K562 (cell line): ENCODE results near the gene ACSS1. TPM values are rescaled to one million over a fixed set of nuclear protein-coding genes. Genes with fewer than 3 reads are reported as not detected.

Source experiments
- ATAC-seq: fragments of 200-7000 bp; cut with Tn5 transposase; 3 replicates; pipeline ENCODE4 v1.9.1; 2020; ENCODE audit warnings: moderate library complexity
- BruUV-seq: library from RNA; stranded (reverse); fragments of 400-500 nt; replicated peaks from 2 replicates; lab custom pipeline; 2021; lab: Mats Ljungman, UMichigan
- CTCF ChIA-PET: fragments of 300-600 bp; formaldehyde crosslinking; extraction: SDS; loops from one replicate; lab custom pipeline; 2021; ENCODE audit warnings: low intra/inter-chr PET ratio; lab: Yijun Ruan, JAX
- POLR2A ChIA-PET: fragments of 300-600, 350-650 bp; sonication (Branson Sonifier 250); formaldehyde crosslinking; extraction: SDS; loops from one replicate; lab custom pipeline; 2021; ENCODE audit warnings: antibody characterized with exemption, inconsistent platforms; lab: Yijun Ruan, JAX
- DNase-seq, 4 experiments: peaks; one replicate each; pipeline versions ENCODE4 v3.0.0 to v3.0.0-alpha.2; 2011 to 2018; ENCODE audit warnings: low spot score in 3 of 4, mixed read lengths in 3 of 4; ENCODE audit errors: extremely low read depth in 1 of 4
- FAIRE-seq: peaks from 2 replicates; lab custom pipeline; 2011; peaks lifted over from hg19 to GRCh38; lab: Jason Lieb, UNC
- H2AFZ ChIP-seq: 2 replicates; pipeline ENCODE4 v1.6.0; 2011; ENCODE audit warnings: low read depth, low read length, control low read depth, inconsistent platforms
- H3K27ac ChIP-seq: fragments of 200-600 bp; 3 replicates; pipeline ENCODE4 v1.8.0; 2011; ENCODE audit warnings: low read depth, mild to moderate bottlenecking, control low read depth, inconsistent platforms, low read length, moderate library complexity, mixed read lengths; ENCODE audit errors: extremely low read depth
- H3K27me3 ChIP-seq, 2 experiments: fragments of 300-600 bp in 1 of 2; 2 replicates in 1 of 2; 3 replicates in 1 of 2; pipeline versions ENCODE4 v1.6.0 to v1.8.0; 2011; ENCODE audit warnings: inconsistent platforms in 2 of 2, low read length in 2 of 2, mild to moderate bottlenecking in 1 of 2, mixed read lengths in 1 of 2, moderate library complexity in 1 of 2; ENCODE audit not compliant: control insufficient read depth in 2 of 2, insufficient read depth in 2 of 2
- H3K36me3 ChIP-seq: fragments of 300-600 bp; 3 replicates; pipeline ENCODE4 v1.8.0; 2011; ENCODE audit warnings: mild to moderate bottlenecking, low read length, inconsistent platforms; ENCODE audit not compliant: control insufficient read depth, insufficient read depth
- H3K4me1 ChIP-seq, 2 experiments: fragments of 200-600 bp in 1 of 2; replicated peaks in 1 of 2; 2 replicates in 1 of 2; 3 replicates in 1 of 2; pipeline versions ENCODE4 v1.5.1 to v1.8.0; 2011; ENCODE audit warnings: inconsistent platforms in 2 of 2, low read length in 2 of 2, mild to moderate bottlenecking in 1 of 2, mixed read lengths in 1 of 2, moderate library complexity in 1 of 2; ENCODE audit not compliant: control insufficient read depth in 2 of 2, insufficient read depth in 2 of 2
- H3K4me2 ChIP-seq: 2 replicates; pipeline ENCODE4 v1.6.1; 2011; ENCODE audit warnings: low read length, control low read depth, inconsistent platforms, mixed read lengths; ENCODE audit not compliant: insufficient read depth
- H3K4me3 ChIP-seq: fragments of 200-600 bp; sonication (generic), shearing (Covaris generic); 2 replicates; pipeline ENCODE4 v1.5.1; 2016; ENCODE audit warnings: control low read depth, inconsistent platforms
- H3K79me2 ChIP-seq: fragments of 200-600 bp; 3 replicates; pipeline ENCODE4 v1.8.0; 2011; ENCODE audit warnings: low read length, inconsistent platforms; ENCODE audit not compliant: control insufficient read depth, insufficient read depth
- H3K9ac ChIP-seq, 2 experiments: 2 replicates each; pipeline versions ENCODE4 v1.6.0 to v1.6.1; 2011; ENCODE audit warnings: low read depth in 2 of 2, low read length in 2 of 2, control low read depth in 1 of 2, inconsistent platforms in 1 of 2, mild to moderate bottlenecking in 1 of 2, mixed read lengths in 1 of 2; ENCODE audit not compliant: insufficient read depth in 1 of 2
- H3K9me1 ChIP-seq: one replicate; pipeline ENCODE4 v1.6.0; 2011; ENCODE audit warnings: inconsistent platforms, mild to moderate bottlenecking, low read length, moderate library complexity; ENCODE audit not compliant: control insufficient read depth, insufficient read depth
- H3K9me3 ChIP-seq: replicated peaks from 2 replicates; pipeline ENCODE4 v1.5.1; 2011; ENCODE audit warnings: low read depth, low read length, inconsistent platforms; ENCODE audit not compliant: control insufficient read depth, insufficient read depth
- H4K20me1 ChIP-seq: replicated peaks from 2 replicates; pipeline ENCODE4 v1.6.1; 2011; ENCODE audit warnings: low read length, inconsistent platforms, mixed read lengths; ENCODE audit not compliant: control insufficient read depth, insufficient read depth
- ARID1B ChIP-seq: fragments of 450-650 bp; IDR thresholded peaks from 2 replicates; pipeline ENCODE4 v1.6.1; 2016; ENCODE audit warnings: antibody characterized with exemption, mild to moderate bottlenecking, inconsistent platforms
- ARID2 ChIP-seq: fragments of 450-650 bp; IDR thresholded peaks from 2 replicates; pipeline ENCODE4 v1.6.1; 2017; ENCODE audit warnings: antibody characterized with exemption, mild to moderate bottlenecking
- FOXJ3 ChIP-seq: sonication (generic); formaldehyde crosslinking; IDR thresholded peaks from 2 replicates; pipeline ENCODE4 v1.4.0; 2020; ENCODE audit warnings: mild to moderate bottlenecking, missing genetic modification reagents
- MCM3 ChIP-seq: fragments of 450-650 bp; IDR thresholded peaks from 2 replicates; pipeline ENCODE4 v1.6.1; 2016
- RAD21 ChIP-seq, 2 experiments: fragments of 250-450 bp in 1 of 2; fragments of 450-650 bp in 1 of 2; sonication (Bioruptor Pico) in 1 of 2; formaldehyde crosslinking in 1 of 2; IDR thresholded peaks in 1 of 2; conservative IDR thresholded peaks in 1 of 2; 2 replicates each; pipeline versions ENCODE4 v1.4.0 to v1.8.0; 2020 to 2022; ENCODE audit warnings: mild to moderate bottlenecking in 2 of 2, moderate library complexity in 1 of 2
- TAL1 ChIP-seq: fragments of 450-650 bp; IDR thresholded peaks from 2 replicates; pipeline ENCODE4 v1.6.1; 2016; ENCODE audit warnings: mild to moderate bottlenecking
- TEAD4 ChIP-seq, 2 experiments: sonication (generic) in 1 of 2; formaldehyde crosslinking in 1 of 2; IDR thresholded peaks; 2 replicates each; pipeline versions ENCODE4 v1.6.1 to v1.8.0; 2012 to 2022; ENCODE audit warnings: borderline replicate concordance in 1 of 2, inconsistent platforms in 1 of 2, low read length in 1 of 2, mild to moderate bottlenecking in 1 of 2, missing genetic modification reagents in 1 of 2
- TGIF2 ChIP-seq: sonication (generic); formaldehyde crosslinking; IDR thresholded peaks from 2 replicates; pipeline ENCODE4 v1.8.1; 2022; ENCODE audit warnings: mild to moderate bottlenecking, missing genetic modification reagents, moderate library complexity
- THRAP3 ChIP-seq: fragments of 450-650 bp; IDR thresholded peaks from 2 replicates; pipeline ENCODE4 v1.6.1; 2016; ENCODE audit warnings: mild to moderate bottlenecking, inconsistent platforms, borderline replicate concordance
- ZNF354B ChIP-seq: fragments of 250-450 bp; sonication (Bioruptor Pico); IDR thresholded peaks from 2 replicates; pipeline ENCODE4 v1.4.0; 2020
- ZNF589 ChIP-seq: fragments of 200-800 bp; sonication (Bioruptor generic); IDR thresholded peaks from 2 replicates; pipeline ENCODE4 v1.6.1; 2016; ENCODE audit warnings: low read depth, missing genetic modification characterization, missing compliant biosample characterization
- ZNF707 ChIP-seq: fragments of 250-450 bp; sonication (Bioruptor Pico); conservative IDR thresholded peaks from 2 replicates; pipeline ENCODE4 v1.8.0; 2022; ENCODE audit warnings: inconsistent platforms, mild to moderate bottlenecking, moderate library complexity
- WGBS: fragments of 100-300 bp; shearing (Covaris generic); methylation state at CpG from one replicate; pipeline ENCODE4 v1.1.6; 2016; ENCODE audit warnings: low coverage, mixed read lengths; ENCODE audit not compliant: insufficient coverage; ENCODE audit errors: missing lambda C conversion rate; 5-methylcytosine and 5-hydroxymethylcytosine counted together
- in situ Hi-C: fragments of 300-500 bp; cut with MboI; formaldehyde crosslinking; loops from 4 replicates; pipeline ENCODE4 v1.15.0; 2018; ENCODE audit warnings: inconsistent platforms, mixed read lengths
- intact Hi-C: fragments of 100-400 bp; cut with micrococcal nuclease; formaldehyde crosslinking; loops from 2 replicates; pipeline ENCODE4 v1.14.2; 2022
- polyA plus RNA-seq, 8 experiments: library from polyadenylated mRNA; depleted of rRNA in 4 of 8; stranded (reverse) in 5 of 8; unstranded in 3 of 8; fragments of >200 nt; fragmentation: Nextera tagmentation in 2 of 8; fragmentation: Illumina TruSeq in 1 of 8; extraction: Ambion mirVana in 2 of 8; extraction: Trizol in 1 of 8; gene quantifications; 2 replicates each; pipeline versions ENCODE4 v1.2.1 to v1.2.3, GENCODE V29; 2011 to 2014; ENCODE audit warnings: inconsistent platforms in 1 of 8, missing spikeins in 1 of 8
- total RNA-seq, 7 experiments: library from RNA; depleted of rRNA in 6 of 7; stranded (reverse); fragments of >200 nt in 6 of 7; fragmentation: Illumina TruSeq in 2 of 7; extraction: Trizol in 2 of 7; gene quantifications; 2 replicates each; pipeline versions ENCODE4 v1.2.1 to v1.2.3, GENCODE V29; 2011 to 2021; ENCODE audit warnings: low replicate concordance in 1 of 7
- TF ChIP-seq, protein P1 (sequence below): sonication (generic); formaldehyde crosslinking; IDR thresholded peaks from 2 replicates; pipeline ENCODE4 v1.8.0; 2022; ENCODE audit warnings: mild to moderate bottlenecking, missing genetic modification reagents
- TF ChIP-seq, protein P2 (sequence below): fragments of 250-450 bp; sonication (Bioruptor Pico); IDR thresholded peaks from 2 replicates; pipeline ENCODE4 v1.8.0; 2021; ENCODE audit warnings: moderate library complexity, mild to moderate bottlenecking, inconsistent platforms

The ACSS1 gene
- total and polyA plus RNA-seq, 9 of the 15 experiments (the other 6 are each of a cell fraction or from before 2014, with no cell fraction given): 0.07 to 2.1 (median 0.27) TPM; not detected in 3

DNA sequence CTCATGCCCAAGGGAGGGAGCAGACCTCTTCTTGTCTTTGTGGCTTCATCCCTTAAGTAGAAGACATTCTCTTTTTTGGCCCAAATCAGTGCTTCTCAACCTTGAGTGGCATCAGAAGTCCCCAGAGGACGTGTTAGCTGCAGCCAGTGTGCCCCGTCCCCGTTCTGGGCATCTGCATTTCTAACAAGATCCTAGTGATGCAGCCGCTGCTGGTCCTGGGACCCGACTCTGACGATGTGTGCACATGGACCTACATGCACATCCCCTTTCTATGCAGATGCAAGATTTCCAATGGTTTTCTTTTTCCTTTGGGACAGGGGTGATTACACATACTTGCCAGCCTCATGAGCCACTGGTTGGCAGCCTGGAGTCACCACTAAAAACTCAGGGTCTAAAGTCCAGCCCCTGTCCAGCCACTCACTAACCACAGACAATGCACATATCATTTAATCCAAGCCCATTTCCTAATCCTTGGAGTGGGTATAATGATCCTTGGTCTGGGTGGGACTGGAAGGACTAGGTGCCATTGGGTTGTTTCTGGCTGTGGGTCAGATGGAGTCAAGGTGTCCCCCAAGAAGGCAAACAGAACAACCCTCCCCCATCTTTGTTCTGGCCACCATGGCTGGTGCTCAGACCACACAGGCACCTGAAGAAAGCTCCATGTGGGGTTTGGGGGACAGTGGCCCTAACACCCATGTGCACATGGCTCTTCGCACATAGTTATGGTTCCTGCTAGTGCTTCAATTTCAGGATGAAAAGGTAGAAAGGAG lies 6.4 kb downstream of the ACSS1 start:
- in situ Hi-C loops: no loop called here

More for the DNA sequence above, 6.4 kb downstream of the ACSS1 start:
- Histone ChIP-seq H3K4me1 (peaks cover 2 to 7% of the 10 kb centered on the region in 2 experiments; a peak in 4 of 5 replicates), H3K27ac (no peak overlapping the region), H3K4me2 (no peak overlapping the region), H3K9me3 (no peaks in the 10 kb centered on the region), H4K20me1 (no peaks in the 10 kb centered on the region; the same call in 1 of the 2 replicates), H3K9me1 (no peaks in the 10 kb centered on the region), H3K36me3 (no peaks in the 10 kb centered on the region), H2AFZ (no peak overlapping the region), H3K79me2 (no peaks in the 10 kb centered on the region), H3K27me3 (peaks cover 3 to 50% of the 10 kb centered on the region in 2 experiments; a peak in 4 of 5 replicates), H3K9ac (no peak overlapping the region), H3K4me3 (no peak overlapping the region)
- FAIRE-seq: no peak
- POLR2A ChIA-PET: no interaction called here
- no peak for ATAC-seq
- no peak for DNase-seq
- intact Hi-C loops: no loop called here
- WGBS: 6% methylated on average over 7 of the region's 7 CpGs
- CTCF ChIA-PET: no interaction called here
- no TSS peak for BruUV-seq
- TF ChIP-seq ARID2: no peak
- TF ChIP-seq ZNF354B (CRISPR knock-in tag): no peak
- TF ChIP-seq ZNF707 (CRISPR knock-in tag): no peak
- no peak for TF ChIP-seq TEAD4 (IDR thresholded peaks at IDR 0.05; ENCODE audit: low read length)
- TF ChIP-seq TEAD4 (CRISPR knock-in tag; IDR thresholded peaks at IDR 0.05; ENCODE audit: borderline replicate concordance): no peak
- TF ChIP-seq ARID1B: no peak
- TF ChIP-seq FOXJ3 (CRISPR knock-in tag): no peak
- TF ChIP-seq TGIF2 (CRISPR knock-in tag): no peak
- no peak for TF ChIP-seq RAD21 (CRISPR knock-in tag; conservative IDR thresholded peaks at IDR 0.05 in 1 of 2, IDR thresholded peaks at IDR 0.05 in 1 of 2)
- TF ChIP-seq, protein P1, sequence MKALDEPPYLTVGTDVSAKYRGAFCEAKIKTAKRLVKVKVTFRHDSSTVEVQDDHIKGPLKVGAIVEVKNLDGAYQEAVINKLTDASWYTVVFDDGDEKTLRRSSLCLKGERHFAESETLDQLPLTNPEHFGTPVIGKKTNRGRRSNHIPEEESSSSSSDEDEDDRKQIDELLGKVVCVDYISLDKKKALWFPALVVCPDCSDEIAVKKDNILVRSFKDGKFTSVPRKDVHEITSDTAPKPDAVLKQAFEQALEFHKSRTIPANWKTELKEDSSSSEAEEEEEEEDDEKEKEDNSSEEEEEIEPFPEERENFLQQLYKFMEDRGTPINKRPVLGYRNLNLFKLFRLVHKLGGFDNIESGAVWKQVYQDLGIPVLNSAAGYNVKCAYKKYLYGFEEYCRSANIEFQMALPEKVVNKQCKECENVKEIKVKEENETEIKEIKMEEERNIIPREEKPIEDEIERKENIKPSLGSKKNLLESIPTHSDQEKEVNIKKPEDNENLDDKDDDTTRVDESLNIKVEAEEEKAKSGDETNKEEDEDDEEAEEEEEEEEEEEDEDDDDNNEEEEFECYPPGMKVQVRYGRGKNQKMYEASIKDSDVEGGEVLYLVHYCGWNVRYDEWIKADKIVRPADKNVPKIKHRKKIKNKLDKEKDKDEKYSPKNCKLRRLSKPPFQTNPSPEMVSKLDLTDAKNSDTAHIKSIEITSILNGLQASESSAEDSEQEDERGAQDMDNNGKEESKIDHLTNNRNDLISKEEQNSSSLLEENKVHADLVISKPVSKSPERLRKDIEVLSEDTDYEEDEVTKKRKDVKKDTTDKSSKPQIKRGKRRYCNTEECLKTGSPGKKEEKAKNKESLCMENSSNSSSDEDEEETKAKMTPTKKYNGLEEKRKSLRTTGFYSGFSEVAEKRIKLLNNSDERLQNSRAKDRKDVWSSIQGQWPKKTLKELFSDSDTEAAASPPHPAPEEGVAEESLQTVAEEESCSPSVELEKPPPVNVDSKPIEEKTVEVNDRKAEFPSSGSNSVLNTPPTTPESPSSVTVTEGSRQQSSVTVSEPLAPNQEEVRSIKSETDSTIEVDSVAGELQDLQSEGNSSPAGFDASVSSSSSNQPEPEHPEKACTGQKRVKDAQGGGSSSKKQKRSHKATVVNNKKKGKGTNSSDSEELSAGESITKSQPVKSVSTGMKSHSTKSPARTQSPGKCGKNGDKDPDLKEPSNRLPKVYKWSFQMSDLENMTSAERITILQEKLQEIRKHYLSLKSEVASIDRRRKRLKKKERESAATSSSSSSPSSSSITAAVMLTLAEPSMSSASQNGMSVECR (CRISPR knock-in tag): no peak
- TF ChIP-seq, protein P2, sequence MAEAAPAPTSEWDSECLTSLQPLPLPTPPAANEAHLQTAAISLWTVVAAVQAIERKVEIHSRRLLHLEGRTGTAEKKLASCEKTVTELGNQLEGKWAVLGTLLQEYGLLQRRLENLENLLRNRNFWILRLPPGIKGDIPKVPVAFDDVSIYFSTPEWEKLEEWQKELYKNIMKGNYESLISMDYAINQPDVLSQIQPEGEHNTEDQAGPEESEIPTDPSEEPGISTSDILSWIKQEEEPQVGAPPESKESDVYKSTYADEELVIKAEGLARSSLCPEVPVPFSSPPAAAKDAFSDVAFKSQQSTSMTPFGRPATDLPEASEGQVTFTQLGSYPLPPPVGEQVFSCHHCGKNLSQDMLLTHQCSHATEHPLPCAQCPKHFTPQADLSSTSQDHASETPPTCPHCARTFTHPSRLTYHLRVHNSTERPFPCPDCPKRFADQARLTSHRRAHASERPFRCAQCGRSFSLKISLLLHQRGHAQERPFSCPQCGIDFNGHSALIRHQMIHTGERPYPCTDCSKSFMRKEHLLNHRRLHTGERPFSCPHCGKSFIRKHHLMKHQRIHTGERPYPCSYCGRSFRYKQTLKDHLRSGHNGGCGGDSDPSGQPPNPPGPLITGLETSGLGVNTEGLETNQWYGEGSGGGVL (CRISPR knock-in tag): no peak
- TF ChIP-seq TAL1: no peak
- no peak for TF ChIP-seq ZNF589 (CRISPR knock-in tag)
- TF ChIP-seq THRAP3: no peak
- no peak for TF ChIP-seq MCM3
